ENCODE data around the gene ATRN. TPM values are rescaled to one million over a fixed set of nuclear protein-coding genes. Genes with fewer than 3 reads are reported as not detected.

ATRN gene
- total RNA-seq, 1 donor from 2014 or later: 21.4 TPM

- peaks cover 37 to 47% (median 38%) of the 10 kb centered on the region in 3 donors for H3K36me3 ChIP-seq (ENCODE audit: control insufficient read depth in 3 of 3, insufficient read depth in 3 of 3, low read length in 3 of 3)
These were observed 176.7 kb downstream of the ATRN start for GRCh38 chr20:3647473-3647872.

GRCh38 chr20:3648951-3649350, 178.1 kb downstream of the ATRN start:
- Histone ChIP-seq H3K4me1 (ENCODE audit: control insufficient read depth in 3 of 3, insufficient read depth in 3 of 3, low read length in 3 of 3) (no peaks in the 10 kb centered on the region), H3K9me3 (ENCODE audit: control insufficient read depth in 3 of 3, low read length in 3 of 3) (peaks cover 0 to 3% (median 0%) of the 10 kb centered on the region in 3 donors), H3K9ac (ENCODE audit: low read depth in 1 of 3, low read length in 3 of 3) (no peak overlapping the region), H3K27ac (ENCODE audit: low read depth, low read length) (no peak overlapping the region), H3K36me3 (ENCODE audit: control insufficient read depth in 3 of 3, insufficient read depth in 3 of 3, low read length in 3 of 3) (peaks cover 31 to 40% (median 31%) of the 10 kb centered on the region in 3 donors), H3K27me3 (ENCODE audit: control insufficient read depth in 3 of 3, insufficient read depth in 3 of 3, low read length in 3 of 3) (no peaks in the 10 kb centered on the region), H3K4me3 (ENCODE audit: low read length in 3 of 3) (no peak overlapping the region)

More at GRCh38 chr20:3647473-3647872, 176.7 kb downstream of the ATRN start:
- H3K27ac ChIP-seq (ENCODE audit: low read depth, low read length): no peak overlapping the region
- no peaks in the 10 kb centered on the region for H3K4me1 ChIP-seq (ENCODE audit: control insufficient read depth in 3 of 3, insufficient read depth in 3 of 3, low read length in 3 of 3)
- H3K27me3 ChIP-seq (ENCODE audit: control insufficient read depth in 3 of 3, insufficient read depth in 3 of 3, low read length in 3 of 3): no peaks in the 10 kb centered on the region
- no peak overlapping the region for H3K9ac ChIP-seq (ENCODE audit: low read depth in 1 of 3, low read length in 3 of 3)
- no peak overlapping the region for H3K4me3 ChIP-seq (ENCODE audit: low read length in 3 of 3)
- H3K9me3 ChIP-seq (ENCODE audit: control insufficient read depth in 3 of 3, low read length in 3 of 3): no peaks in the 10 kb centered on the region

- Histone ChIP-seq H3K9me3 (ENCODE audit: control insufficient read depth in 3 of 3, low read length in 3 of 3) (peaks cover 0 to 8% (median 0%) of the 10 kb centered on the region in 3 donors), H3K27ac (ENCODE audit: low read depth, low read length) (no peak overlapping the region), H3K4me3 (ENCODE audit: low read length in 3 of 3) (no peak overlapping the region), H3K36me3 (ENCODE audit: control insufficient read depth in 3 of 3, insufficient read depth in 3 of 3, low read length in 3 of 3) (peaks cover 15 to 23% (median 18%) of the 10 kb centered on the region in 3 donors), H3K27me3 (ENCODE audit: control insufficient read depth in 3 of 3, insufficient read depth in 3 of 3, low read length in 3 of 3) (no peaks in the 10 kb centered on the region), H3K9ac (ENCODE audit: low read depth in 1 of 3, low read length in 3 of 3) (no peak overlapping the region), H3K4me1 (ENCODE audit: control insufficient read depth in 3 of 3, insufficient read depth in 3 of 3, low read length in 3 of 3) (no peaks in the 10 kb centered on the region)
These were observed 180.6 kb downstream of the ATRN start for GRCh38 chr20:3651204-3651962.

- H3K27me3 ChIP-seq (ENCODE audit: control insufficient read depth in 3 of 3, insufficient read depth in 3 of 3, low read length in 3 of 3): no peaks in the 10 kb centered on the region
- peaks cover 9 to 18% (median 10%) of the 10 kb centered on the region in 3 donors for H3K36me3 ChIP-seq (ENCODE audit: control insufficient read depth in 3 of 3, insufficient read depth in 3 of 3, low read length in 3 of 3)
- no peak overlapping the region for H3K27ac ChIP-seq (ENCODE audit: low read depth, low read length)
- H3K4me3 ChIP-seq (ENCODE audit: low read length in 3 of 3): no peak overlapping the region
- H3K4me1 ChIP-seq (ENCODE audit: control insufficient read depth in 3 of 3, insufficient read depth in 3 of 3, low read length in 3 of 3): no peaks in the 10 kb centered on the region
- no peak overlapping the region for H3K9ac ChIP-seq (ENCODE audit: low read depth in 1 of 3, low read length in 3 of 3)
- H3K9me3 ChIP-seq (ENCODE audit: control insufficient read depth in 3 of 3, low read length in 3 of 3): peaks cover 0 to 8% (median 0%) of the 10 kb centered on the region in 3 donors
These were observed 181.4 kb downstream of the ATRN start for GRCh38 chr20:3652221-3652620.

GRCh38 chr20:3652676-3653596, 182.1 kb downstream of the ATRN start:
- Histone ChIP-seq H3K9me3 (ENCODE audit: control insufficient read depth in 3 of 3, low read length in 3 of 3) (peaks cover 0 to 8% (median 0%) of the 10 kb centered on the region in 3 donors), H3K4me1 (ENCODE audit: control insufficient read depth in 3 of 3, insufficient read depth in 3 of 3, low read length in 3 of 3) (no peaks in the 10 kb centered on the region), H3K4me3 (ENCODE audit: low read length in 3 of 3) (no peak overlapping the region), H3K36me3 (ENCODE audit: control insufficient read depth in 3 of 3, insufficient read depth in 3 of 3, low read length in 3 of 3) (peaks cover 9 to 16% (median 10%) of the 10 kb centered on the region in 3 donors), H3K27ac (ENCODE audit: low read depth, low read length) (no peak overlapping the region), H3K27me3 (ENCODE audit: control insufficient read depth in 3 of 3, insufficient read depth in 3 of 3, low read length in 3 of 3) (peaks cover 0 to under 1% (median under 1%) of the 10 kb centered on the region in 3 donors), H3K9ac (ENCODE audit: low read depth in 1 of 3, low read length in 3 of 3) (no peak overlapping the region)

- Histone ChIP-seq H3K4me1 (ENCODE audit: control insufficient read depth in 3 of 3, insufficient read depth in 3 of 3, low read length in 3 of 3) (no peaks in the 10 kb centered on the region), H3K9me3 (ENCODE audit: control insufficient read depth in 3 of 3, low read length in 3 of 3) (peaks cover 0 to 8% (median 0%) of the 10 kb centered on the region in 3 donors), H3K9ac (ENCODE audit: low read depth in 1 of 3, low read length in 3 of 3) (no peak overlapping the region), H3K27ac (ENCODE audit: low read depth, low read length) (no peak overlapping the region), H3K27me3 (ENCODE audit: control insufficient read depth in 3 of 3, insufficient read depth in 3 of 3, low read length in 3 of 3) (peaks cover 6 to 10% (median 8%) of the 10 kb centered on the region in 3 donors), H3K36me3 (ENCODE audit: control insufficient read depth in 3 of 3, insufficient read depth in 3 of 3, low read length in 3 of 3) (peaks cover 4 to 10% (median 9%) of the 10 kb centered on the region in 3 donors), H3K4me3 (ENCODE audit: low read length in 3 of 3) (no peak overlapping the region)
These were observed 183.1 kb downstream of the ATRN start for GRCh38 chr20:3653921-3654320.

GRCh38 chr20:3654326-3655130, 183.7 kb downstream of the ATRN start:
- Histone ChIP-seq H3K27me3 (ENCODE audit: control insufficient read depth in 3 of 3, insufficient read depth in 3 of 3, low read length in 3 of 3) (peaks cover 7 to 14% (median 12%) of the 10 kb centered on the region in 3 donors), H3K4me1 (ENCODE audit: control insufficient read depth in 3 of 3, insufficient read depth in 3 of 3, low read length in 3 of 3) (no peaks in the 10 kb centered on the region), H3K9ac (ENCODE audit: low read depth in 1 of 3, low read length in 3 of 3) (no peak overlapping the region), H3K27ac (ENCODE audit: low read depth, low read length) (no peak overlapping the region), H3K4me3 (ENCODE audit: low read length in 3 of 3) (no peak overlapping the region), H3K36me3 (ENCODE audit: control insufficient read depth in 3 of 3, insufficient read depth in 3 of 3, low read length in 3 of 3) (peaks cover 4 to 7% (median 6%) of the 10 kb centered on the region in 3 donors), H3K9me3 (ENCODE audit: control insufficient read depth in 3 of 3, low read length in 3 of 3) (peaks cover 0 to 8% (median 0%) of the 10 kb centered on the region in 3 donors)

- no peaks in the 10 kb centered on the region for H3K4me1 ChIP-seq (ENCODE audit: control insufficient read depth in 3 of 3, insufficient read depth in 3 of 3, low read length in 3 of 3)
- peaks cover 2 to 4% (median 3%) of the 10 kb centered on the region in 3 donors for H3K36me3 ChIP-seq (ENCODE audit: control insufficient read depth in 3 of 3, insufficient read depth in 3 of 3, low read length in 3 of 3)
- H3K27ac ChIP-seq (ENCODE audit: low read depth, low read length): no peak overlapping the region
- peaks cover 0 to 8% (median 0%) of the 10 kb centered on the region in 3 donors for H3K9me3 ChIP-seq (ENCODE audit: control insufficient read depth in 3 of 3, low read length in 3 of 3)
- peaks cover 13 to 19% (median 17%) of the 10 kb centered on the region in 3 donors for H3K27me3 ChIP-seq (ENCODE audit: control insufficient read depth in 3 of 3, insufficient read depth in 3 of 3, low read length in 3 of 3)
- H3K9ac ChIP-seq (ENCODE audit: low read depth in 1 of 3, low read length in 3 of 3): no peak overlapping the region
- H3K4me3 ChIP-seq (ENCODE audit: low read length in 3 of 3): no peak overlapping the region
These were observed 184.2 kb downstream of the ATRN start for GRCh38 chr20:3655131-3655405.

- peaks cover 42 to 47% (median 42%) of the 10 kb centered on the region in 3 donors for H3K27me3 ChIP-seq (ENCODE audit: control insufficient read depth in 3 of 3, insufficient read depth in 3 of 3, low read length in 3 of 3)
- H3K9me3 ChIP-seq (ENCODE audit: control insufficient read depth in 3 of 3, low read length in 3 of 3): peaks cover 0 to 8% (median 0%) of the 10 kb centered on the region in 3 donors
- no peak overlapping the region for H3K9ac ChIP-seq (ENCODE audit: low read depth in 1 of 3, low read length in 3 of 3)
- no peaks in the 10 kb centered on the region for H3K36me3 ChIP-seq (ENCODE audit: control insufficient read depth in 3 of 3, insufficient read depth in 3 of 3, low read length in 3 of 3)
- no peaks in the 10 kb centered on the region for H3K4me1 ChIP-seq (ENCODE audit: control insufficient read depth in 3 of 3, insufficient read depth in 3 of 3, low read length in 3 of 3)
- H3K27ac ChIP-seq (ENCODE audit: low read depth, low read length): no peak overlapping the region
- H3K4me3 ChIP-seq (ENCODE audit: low read length in 3 of 3): no peak overlapping the region
These were observed 187.3 kb downstream of the ATRN start for GRCh38 chr20:3658019-3658715.

Measured in skeletal muscle tissue (tissue), 4 donors.